MCF 10A (cell line): ENCODE measurements around the gene DMRTA2. TPM values are rescaled to one million over a fixed set of nuclear protein-coding genes. Genes with fewer than 3 reads are reported as not detected.

Experiments used
- BruUV-seq: library from RNA; stranded (reverse); fragments of 400-500 nt; replicated peaks from 2 replicates; lab custom pipeline; 2021; lab: Mats Ljungman, UMichigan
- CTCF ChIA-PET: fragments of 300-600 bp; sonication (Branson Sonifier 250); formaldehyde crosslinking; extraction: SDS; loops from one replicate; lab custom pipeline; 2021; ENCODE audit warnings: antibody characterized with exemption, inconsistent platforms; lab: Yijun Ruan, JAX
- POLR2A ChIA-PET: fragments of 300-600, 350-650 bp; sonication (Branson Sonifier 250); formaldehyde crosslinking; extraction: SDS; loops from one replicate; lab custom pipeline; 2020; ENCODE audit warnings: antibody characterized with exemption, inconsistent platforms; lab: Yijun Ruan, JAX
- DNase-seq: peaks from one replicate; pipeline ENCODE4 v3.0.0-alpha.2; 2018; ENCODE audit not compliant: unreplicated experiment
- H3K27ac Mint-ChIP-seq: one replicate; pipeline ENCODE4 v1.8.0; 2022; ENCODE audit warnings: mild to moderate bottlenecking, low read depth, mixed read lengths; ENCODE audit not compliant: unreplicated experiment
- H3K27me3 Mint-ChIP-seq: one replicate; pipeline ENCODE4 v1.8.0; 2022; ENCODE audit warnings: mixed read lengths; ENCODE audit not compliant: insufficient read depth, unreplicated experiment
- H3K36me3 Mint-ChIP-seq: one replicate; pipeline ENCODE4 v1.8.0; 2022; ENCODE audit warnings: mild to moderate bottlenecking, moderate library complexity, mixed read lengths; ENCODE audit not compliant: insufficient read depth, unreplicated experiment
- H3K4me1 Mint-ChIP-seq: one replicate; pipeline ENCODE4 v1.8.0; 2022; ENCODE audit warnings: mixed read lengths; ENCODE audit not compliant: insufficient read depth, unreplicated experiment
- H3K4me3 Mint-ChIP-seq: one replicate; pipeline ENCODE4 v1.8.0; 2022; ENCODE audit warnings: mild to moderate bottlenecking, moderate library complexity, mixed read lengths; ENCODE audit not compliant: unreplicated experiment
- H3K9me3 Mint-ChIP-seq: one replicate; pipeline ENCODE4 v1.8.0; 2022; ENCODE audit warnings: mixed read lengths; ENCODE audit not compliant: unreplicated experiment
- CTCF ChIP-seq: fragments of 200-600 bp; IDR thresholded peaks from one replicate; pipeline ENCODE4 v1.8.0; 2022; ENCODE audit warnings: antibody characterized with exemption, mild to moderate bottlenecking; ENCODE audit not compliant: unreplicated experiment
- intact Hi-C: fragments of 100-400 bp; cut with micrococcal nuclease; formaldehyde crosslinking; loops from 2 replicates; pipeline ENCODE4 v1.14.1; 2022
- total RNA-seq: library from RNA; stranded (reverse); gene quantifications from 2 replicates; pipeline ENCODE4 v1.2.3, GENCODE V29; 2022

Gene DMRTA2
- total RNA-seq, 1 experiment from 2014 or later = not detected

GRCh38 chr1:50450861-50451653 is 27.8 kb upstream of the DMRTA2 start:
- Mint-ChIP-seq H3K36me3 (peaks cover 6% of the 10 kb centered on the region), H3K4me3 (no peak overlapping the region), H3K27me3 (no peaks in the 10 kb centered on the region), H3K4me1 (no peaks in the 10 kb centered on the region), H3K9me3 (no peaks in the 10 kb centered on the region), H3K27ac (no peak overlapping the region)
- intact Hi-C loops = no loop called here
- POLR2A ChIA-PET = interaction anchor here (0.7 kb wide), 1 partner anchor 1831 kb away, joined by 3 read pairs; no protein-coding TSS in a partner anchor
- TF ChIP-seq CTCF = no peak
- DNase-seq = no peak
- BruUV-seq = no TSS peak
- CTCF ChIA-PET = interaction anchor here (0.6 to 0.9 kb wide), 3 partner anchors 7 to 1586 kb away, joined by 3 read pairs; no protein-coding TSS in a partner anchor

- no TSS peak for BruUV-seq
- ChIA-PET CTCF (interaction anchor here (0.6 to 0.7 kb wide), 2 partner anchors 16 to 265 kb away, joined by 3 to 5 read pairs; no protein-coding TSS in a partner anchor), POLR2A (no interaction called here)
- no peak for DNase-seq
- no peak for TF ChIP-seq CTCF
- no peaks in the 10 kb centered on the region for H3K9me3 Mint-ChIP-seq
- H3K27me3 Mint-ChIP-seq = no peaks in the 10 kb centered on the region
- peaks cover 6% of the 10 kb centered on the region for H3K36me3 Mint-ChIP-seq
- H3K4me3 Mint-ChIP-seq = no peak overlapping the region
- H3K27ac Mint-ChIP-seq = no peak overlapping the region
- H3K4me1 Mint-ChIP-seq = no peaks in the 10 kb centered on the region
- intact Hi-C loops = no loop called here
Measured at GRCh38 chr1:50447961-50448360, 24.7 kb upstream of the DMRTA2 start.

GRCh38 chr1:50441183-50441582 is 17.9 kb upstream of the DMRTA2 start:
- Mint-ChIP-seq H3K36me3 (peaks cover 30% of the 10 kb centered on the region), H3K27me3 (no peaks in the 10 kb centered on the region), H3K9me3 (no peaks in the 10 kb centered on the region), H3K4me1 (no peaks in the 10 kb centered on the region), H3K4me3 (no peak overlapping the region), H3K27ac (no peak overlapping the region)
- no peak for DNase-seq
- TF ChIP-seq CTCF = no peak
- intact Hi-C loops = no loop called here
- ChIA-PET POLR2A (no interaction called here), CTCF (no interaction called here)
- BruUV-seq = no TSS peak

- intact Hi-C loops = no loop called here
- Mint-ChIP-seq H3K4me3 (no peak overlapping the region), H3K9me3 (no peaks in the 10 kb centered on the region), H3K4me1 (no peaks in the 10 kb centered on the region), H3K27me3 (no peaks in the 10 kb centered on the region), H3K27ac (no peak overlapping the region), H3K36me3 (peaks cover 39% of the 10 kb centered on the region)
- DNase-seq = no peak
- ChIA-PET POLR2A (interaction anchor here (0.6 kb wide), 1 partner anchor 20 kb away, joined by 3 read pairs; no protein-coding TSS in a partner anchor), CTCF (interaction anchor here (0.6 kb wide), 1 partner anchor 62 kb away, joined by 4 read pairs; no protein-coding TSS in a partner anchor)
- no peak for TF ChIP-seq CTCF
- BruUV-seq = no TSS peak
Measured at GRCh38 chr1:50438945-50439344, 15.7 kb upstream of the DMRTA2 start.
